HG03097 (cell line): ENCODE data around the gene NLRX1.
"Not testable (repeated sequence)": the region's sequence is repeated elsewhere in the genome, so short reads cannot be mapped to it uniquely, and the experiment has no call there.

ENCODE experiments used
- ATAC-seq: cut with Tn5 transposase; IDR thresholded peaks from one replicate; pipeline ENCODE4 v1.9.1; 2021; ENCODE audit not compliant: unreplicated experiment, low FRiP score

The NLRX1 gene

DNA sequence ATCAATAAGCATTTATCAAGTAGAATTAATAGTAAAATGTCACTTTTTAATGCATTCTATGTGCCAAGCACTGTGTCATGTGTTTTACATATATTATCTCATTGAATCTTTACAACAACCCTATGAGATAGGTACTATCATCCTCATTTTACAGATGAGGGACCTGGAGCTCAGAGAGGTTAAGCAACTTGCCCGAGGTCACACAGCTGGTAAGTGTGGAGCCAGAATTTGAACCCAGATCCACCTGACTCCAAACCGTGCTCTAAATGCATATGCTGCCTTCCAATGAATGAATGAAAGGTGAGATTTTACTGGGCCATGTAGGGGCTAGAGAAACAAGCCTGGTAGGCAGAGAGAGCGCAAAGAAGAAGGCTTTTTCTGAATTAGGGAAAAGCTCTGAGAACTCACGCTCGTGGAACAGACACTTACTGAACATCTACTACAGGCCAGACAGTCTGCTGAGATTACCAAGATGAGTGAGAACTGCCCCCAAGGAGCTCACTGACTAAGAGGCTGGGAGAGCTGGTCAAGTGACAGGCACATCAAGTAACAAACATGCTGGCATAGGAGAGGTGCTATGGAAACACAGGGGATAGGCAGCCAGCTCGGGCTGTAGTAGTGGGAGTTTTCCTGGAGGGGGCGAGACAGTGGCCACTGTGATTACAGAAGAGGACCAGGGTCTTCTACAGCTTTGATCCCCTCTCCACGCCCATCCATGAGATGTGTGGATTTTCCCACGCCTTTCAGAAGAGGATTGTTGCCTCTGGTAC lies 15.3 kb upstream of the NLRX1 start:
- no peak for ATAC-seq

DNA sequence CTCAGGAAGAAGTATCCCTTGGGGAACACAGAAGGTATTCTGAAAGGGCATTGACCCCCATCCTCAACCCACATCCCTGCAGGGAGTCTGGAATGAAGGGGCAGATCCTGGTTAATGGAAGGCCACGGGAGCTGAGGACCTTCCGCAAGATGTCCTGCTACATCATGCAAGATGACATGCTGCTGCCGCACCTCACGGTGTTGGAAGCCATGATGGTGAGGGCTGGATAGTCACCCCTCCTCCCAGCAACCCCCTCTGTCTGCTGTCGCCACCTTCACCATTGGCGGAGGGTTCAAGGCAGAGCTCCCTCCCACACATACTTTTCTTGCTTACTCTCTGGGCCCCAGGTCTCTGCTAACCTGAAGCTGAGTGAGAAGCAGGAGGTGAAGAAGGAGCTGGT lies 14.3 kb upstream of the NLRX1 start:
- no peak for ATAC-seq

DNA sequence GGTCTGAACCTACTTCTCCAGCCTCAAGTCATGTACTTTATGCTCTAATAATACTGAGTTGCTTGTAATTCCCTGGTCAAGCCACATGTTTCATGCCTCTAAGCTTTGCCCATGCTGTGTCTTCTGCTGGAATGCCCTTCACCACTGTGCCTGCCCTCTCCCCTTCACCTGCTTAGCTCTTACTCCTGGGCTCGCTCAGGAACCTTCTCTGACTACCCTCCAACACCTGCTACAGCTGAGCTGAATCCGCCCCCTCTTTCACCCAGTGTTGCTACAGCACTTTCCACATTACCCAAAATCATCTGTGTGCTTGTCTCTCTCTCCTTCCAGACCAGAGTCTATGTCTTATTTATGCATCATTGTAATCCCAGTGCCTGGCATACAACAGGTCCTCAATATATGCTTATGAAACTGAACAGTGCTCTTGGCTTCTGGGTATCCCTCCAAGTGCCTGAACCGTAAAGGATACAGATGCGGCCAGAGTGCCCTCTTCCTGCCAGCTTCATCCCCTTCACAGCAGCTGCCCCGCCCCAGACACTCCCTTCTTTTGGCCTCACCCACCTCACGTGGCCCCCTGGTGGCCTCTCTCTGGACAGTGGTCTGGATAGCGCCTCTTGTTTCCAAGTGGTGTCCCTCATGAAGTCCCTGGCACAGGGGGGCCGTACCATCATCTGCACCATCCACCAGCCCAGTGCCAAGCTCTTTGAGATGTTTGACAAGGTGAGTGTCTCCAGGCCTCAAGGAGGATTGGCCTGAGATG lies 12.6 kb upstream of the NLRX1 start:
- ATAC-seq: no peak

DNA sequence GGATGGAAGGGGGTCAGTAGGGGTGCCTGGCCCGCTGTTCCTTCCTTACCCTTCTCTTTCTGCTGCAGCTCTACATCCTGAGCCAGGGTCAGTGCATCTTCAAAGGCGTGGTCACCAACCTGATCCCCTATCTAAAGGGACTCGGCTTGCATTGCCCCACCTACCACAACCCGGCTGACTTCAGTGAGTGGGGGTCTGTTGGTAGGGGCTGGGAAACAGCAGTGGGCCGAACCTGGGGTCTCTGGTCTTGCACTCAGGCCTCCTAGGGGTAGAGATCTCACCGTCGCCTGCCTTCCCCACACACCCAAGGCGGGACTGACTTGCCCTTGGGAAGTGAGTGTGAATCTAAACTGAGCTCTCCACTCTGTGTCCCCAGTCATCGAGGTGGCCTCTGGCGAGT lies 12.0 kb upstream of the NLRX1 start:
- no peak for ATAC-seq

DNA sequence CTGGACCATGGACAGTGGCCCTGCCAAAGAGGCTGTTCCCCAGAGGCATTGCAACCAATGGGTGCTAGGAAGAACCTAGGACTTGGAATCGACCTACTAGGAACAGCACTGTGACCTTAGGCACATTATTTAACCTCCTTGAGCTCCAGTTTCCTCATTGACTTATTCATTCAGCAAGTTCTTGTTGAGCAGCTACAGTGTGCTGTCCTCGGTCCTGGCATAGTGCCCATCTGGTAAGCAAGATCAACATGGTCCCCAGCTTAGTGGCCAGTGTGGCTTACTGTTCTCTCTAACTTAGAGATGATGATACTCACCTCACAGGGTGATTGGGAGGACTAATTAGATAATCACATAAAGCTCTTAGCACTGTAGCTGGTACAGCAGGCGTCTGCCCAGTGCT lies 11.5 kb upstream of the NLRX1 start:
- ATAC-seq: no peak

DNA sequence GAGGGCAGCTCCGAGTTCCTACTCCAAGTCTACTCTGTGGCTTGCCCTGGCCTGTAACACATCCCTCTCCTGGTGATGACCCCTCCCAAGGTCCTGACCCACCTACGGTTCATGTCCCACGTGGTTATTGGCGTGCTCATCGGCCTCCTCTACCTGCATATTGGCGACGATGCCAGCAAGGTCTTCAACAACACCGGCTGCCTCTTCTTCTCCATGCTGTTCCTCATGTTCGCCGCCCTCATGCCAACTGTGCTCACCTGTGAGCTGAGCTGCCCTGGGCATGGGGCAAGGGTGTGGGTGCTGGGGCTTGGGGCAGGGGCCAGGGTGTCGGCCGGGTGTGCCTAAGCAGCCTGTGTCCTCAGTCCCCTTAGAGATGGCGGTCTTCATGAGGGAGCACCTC lies 10.1 kb upstream of the NLRX1 start:
- ATAC-seq: no peak

DNA sequence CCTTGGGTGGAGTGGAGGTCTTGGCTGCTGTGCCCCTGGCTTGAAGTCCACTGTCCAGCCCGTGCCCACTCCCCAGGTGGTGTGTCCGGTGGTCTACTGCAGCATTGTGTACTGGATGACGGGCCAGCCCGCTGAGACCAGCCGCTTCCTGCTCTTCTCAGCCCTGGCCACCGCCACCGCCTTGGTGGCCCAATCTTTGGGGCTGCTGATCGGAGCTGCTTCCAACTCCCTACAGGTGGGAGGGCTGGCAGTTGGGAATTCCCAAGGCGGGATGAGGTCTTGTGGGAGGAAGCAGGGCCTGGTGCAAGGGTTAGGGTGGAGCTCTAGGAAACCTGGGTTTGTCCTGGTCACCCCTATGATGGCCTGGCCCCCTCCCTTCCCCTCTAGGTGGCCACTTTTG lies 8.4 kb upstream of the NLRX1 start:
- no peak for ATAC-seq

DNA sequence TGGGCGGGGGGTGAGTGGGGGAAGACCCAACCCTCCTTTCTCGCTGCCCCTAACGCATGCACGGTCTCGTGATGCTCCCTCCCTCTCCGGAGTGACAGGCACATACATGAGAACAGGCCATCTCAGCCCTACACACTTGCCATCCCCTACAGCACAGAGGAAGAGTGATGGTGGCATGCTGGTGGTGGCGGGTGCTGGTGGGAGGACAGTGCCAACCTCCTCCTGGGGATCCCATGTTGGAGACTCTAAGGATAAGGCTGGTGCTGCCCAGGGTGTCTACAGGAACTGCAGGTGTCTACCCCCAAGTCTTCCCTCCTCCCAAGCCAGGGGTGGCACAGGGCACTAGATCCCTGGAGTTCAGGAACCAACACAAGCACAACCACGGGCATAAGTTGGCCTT lies 6.7 kb upstream of the NLRX1 start:
- ATAC-seq: no peak

DNA sequence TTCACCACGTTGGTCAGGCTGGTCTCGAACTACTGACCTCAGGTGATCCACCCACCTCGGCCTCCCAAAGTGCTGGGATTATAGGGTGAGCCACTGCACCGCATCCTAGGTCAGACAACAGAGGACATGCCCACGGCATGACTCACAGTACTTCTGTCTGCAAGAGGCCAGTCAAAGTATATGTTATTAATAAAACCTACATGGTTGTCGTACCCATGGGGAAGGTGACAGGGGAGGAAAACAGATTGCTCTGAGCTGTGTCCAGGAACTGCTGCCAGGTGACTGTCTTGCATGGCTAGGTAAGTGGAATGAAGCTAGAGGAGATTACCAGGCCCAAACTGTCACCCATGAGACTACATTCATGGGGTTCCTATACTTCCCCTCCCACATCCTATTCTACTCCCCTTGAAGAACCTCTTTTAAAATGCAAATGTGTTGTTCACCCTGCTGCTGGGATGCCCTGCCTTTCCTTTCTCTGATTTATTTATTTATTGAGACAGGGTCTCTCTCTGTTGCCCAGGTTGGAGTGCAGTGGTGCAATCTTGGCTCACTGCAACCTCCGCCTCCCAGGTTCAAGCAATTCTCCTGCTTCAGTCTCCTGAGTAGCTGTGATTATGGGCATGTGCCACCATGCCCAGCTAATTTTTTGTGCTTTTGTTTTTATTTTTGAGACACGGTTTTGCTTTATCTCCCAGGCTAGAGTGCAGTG lies 2.0 kb upstream of the NLRX1 start:
- no peak for ATAC-seq

DNA sequence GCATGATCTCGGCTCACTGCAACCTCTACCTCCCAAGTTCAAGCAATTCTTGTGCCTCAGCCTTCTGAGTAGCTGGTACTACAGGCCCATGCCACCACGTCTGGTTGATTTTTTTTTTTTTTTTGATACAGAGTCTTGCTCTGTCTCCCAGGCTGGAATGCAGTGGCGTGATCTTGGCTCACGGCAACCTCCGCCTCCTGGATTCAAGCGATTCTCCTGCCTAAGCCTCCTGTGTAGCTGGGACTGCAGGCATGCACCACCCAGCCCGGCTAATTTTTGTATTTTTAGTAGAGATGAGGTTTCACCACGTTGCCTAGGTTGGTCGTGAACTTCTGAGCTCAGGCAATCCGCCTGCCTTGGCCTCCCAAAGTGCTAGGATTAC lies 1.5 kb upstream of the NLRX1 start:
- ATAC-seq: not testable (repeated sequence)

DNA sequence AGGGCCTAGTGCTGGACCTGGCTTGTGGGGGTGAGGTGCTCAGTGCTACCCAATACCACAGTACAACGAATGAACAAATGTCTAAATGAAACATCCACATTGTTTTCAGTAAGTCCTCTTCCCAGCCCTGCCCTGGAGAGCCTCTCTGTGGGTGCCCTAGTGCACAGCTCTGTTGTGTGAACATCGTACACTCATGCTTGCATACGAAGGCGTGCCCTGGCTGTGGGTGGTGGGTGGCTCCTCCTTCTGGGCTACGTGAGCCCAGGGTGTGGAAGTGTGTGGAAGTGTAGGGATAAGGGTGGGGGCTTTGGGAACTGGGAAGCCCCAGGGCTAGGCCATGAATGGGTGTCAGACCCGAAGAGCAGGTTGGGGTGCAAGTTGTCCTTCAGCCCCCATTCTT lies 592 bp upstream of the NLRX1 start:
- no peak for ATAC-seq

DNA sequence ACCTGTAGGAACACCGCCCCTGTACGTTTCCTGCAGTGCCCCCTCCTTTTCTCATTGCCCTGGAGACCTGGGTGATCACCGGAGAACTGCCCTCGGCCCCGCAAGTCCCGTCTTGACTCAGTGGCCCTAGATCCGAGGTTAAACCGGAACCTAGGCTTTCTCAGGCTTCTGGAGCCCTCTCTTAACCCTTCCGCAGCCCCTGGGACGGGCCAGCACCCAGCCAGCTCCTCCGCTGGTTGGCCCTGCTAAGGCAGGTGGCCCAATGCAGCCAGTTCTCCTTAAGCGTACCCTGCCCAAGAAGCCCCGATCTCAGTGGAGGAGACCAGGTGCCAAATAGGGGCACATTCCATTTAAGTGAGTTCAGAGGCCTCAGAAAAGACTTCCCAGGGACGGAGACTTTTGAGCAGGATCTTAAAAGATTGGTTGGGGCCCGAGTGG lies 776 bp downstream of the NLRX1 start:
- no peak for ATAC-seq

DNA sequence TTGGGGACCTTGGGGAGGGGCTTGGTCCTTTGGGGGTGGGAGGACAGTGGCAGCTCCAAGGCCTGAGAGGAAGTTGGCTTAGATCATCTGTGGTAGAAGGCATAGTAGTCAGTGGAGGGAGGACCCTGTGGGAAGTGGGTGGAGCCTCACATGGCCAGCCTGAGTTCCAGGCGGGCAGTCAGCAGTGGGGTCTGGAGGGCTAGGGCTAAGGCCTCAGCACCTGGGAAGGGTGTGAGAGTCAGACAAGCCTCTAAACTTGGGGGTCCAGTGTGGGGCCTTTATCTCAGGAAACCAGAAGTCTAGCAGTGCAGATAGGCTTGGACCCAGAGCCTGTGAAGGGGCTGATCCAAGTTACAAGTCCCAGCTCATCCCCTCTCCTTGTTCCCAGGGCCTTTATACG lies 4.0 kb downstream of the NLRX1 start:
- ATAC-seq: no peak

DNA sequence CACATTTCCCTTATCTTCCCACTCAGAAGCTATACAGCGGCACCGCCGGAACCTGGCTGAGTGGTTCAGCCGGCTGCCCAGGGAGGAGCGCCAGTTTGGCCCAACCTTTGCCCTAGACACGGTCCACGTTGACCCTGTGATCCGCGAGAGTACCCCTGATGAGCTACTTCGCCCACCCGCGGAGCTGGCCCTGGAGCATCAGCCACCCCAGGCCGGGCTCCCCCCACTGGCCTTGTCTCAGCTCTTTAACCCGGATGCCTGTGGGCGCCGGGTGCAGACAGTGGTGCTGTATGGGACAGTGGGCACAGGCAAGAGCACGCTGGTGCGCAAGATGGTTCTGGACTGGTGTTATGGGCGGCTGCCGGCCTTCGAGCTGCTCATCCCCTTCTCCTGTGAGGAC lies 4.9 kb downstream of the NLRX1 start:
- no peak for ATAC-seq

DNA sequence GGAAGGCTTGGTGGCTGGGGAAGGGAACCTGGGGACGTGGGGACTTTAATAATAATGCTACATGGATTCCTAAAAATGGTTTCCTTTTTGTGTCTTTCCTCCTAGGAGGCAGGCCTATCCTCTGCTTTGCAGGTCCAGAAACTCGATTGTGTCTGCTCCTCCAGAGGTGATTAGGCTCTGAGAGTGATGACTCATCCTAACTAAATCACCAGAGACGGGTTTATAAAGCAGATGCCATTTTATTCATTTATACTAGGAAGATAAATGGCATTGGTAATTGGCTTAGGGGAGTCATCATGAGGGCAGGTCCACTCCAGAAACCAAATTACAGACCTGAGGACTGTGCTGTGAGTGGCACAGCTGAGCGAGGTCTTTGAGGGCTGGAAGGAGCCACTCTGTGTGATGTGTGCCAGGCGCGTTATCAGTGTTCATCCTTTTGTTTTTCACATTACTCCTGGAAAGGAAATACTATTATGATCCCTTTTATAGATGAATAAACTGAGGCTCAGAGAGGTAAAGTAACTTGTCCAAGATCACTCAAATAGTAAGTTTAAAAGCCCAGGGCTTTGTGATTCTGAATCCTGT lies 7.1 kb downstream of the NLRX1 start:
- no peak for ATAC-seq

DNA sequence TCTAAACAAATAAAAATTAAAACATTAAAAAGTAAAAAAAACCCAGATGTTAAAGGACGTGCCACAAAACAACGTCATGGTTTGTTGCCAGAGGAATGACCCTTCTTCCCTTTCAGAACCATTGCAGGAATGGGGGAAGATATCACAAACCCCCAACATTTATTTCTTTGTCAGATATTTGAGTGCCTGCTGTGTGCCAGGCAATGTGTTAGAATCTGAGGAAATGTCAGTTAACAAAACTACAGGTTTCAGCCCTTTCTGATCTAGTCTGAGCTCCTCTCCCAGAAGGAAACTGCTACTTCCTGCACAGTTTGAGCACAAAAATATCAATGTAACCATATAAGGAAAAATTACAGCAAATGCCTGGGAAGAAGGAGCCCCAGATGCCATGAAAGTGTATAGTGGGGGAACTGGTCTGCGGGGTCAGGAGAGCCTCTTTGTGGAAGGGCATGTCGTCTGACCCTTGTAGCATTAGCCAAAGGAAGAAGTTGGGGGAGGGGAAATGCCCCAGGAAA lies 9.7 kb downstream of the NLRX1 start:
- ATAC-seq: no peak

DNA sequence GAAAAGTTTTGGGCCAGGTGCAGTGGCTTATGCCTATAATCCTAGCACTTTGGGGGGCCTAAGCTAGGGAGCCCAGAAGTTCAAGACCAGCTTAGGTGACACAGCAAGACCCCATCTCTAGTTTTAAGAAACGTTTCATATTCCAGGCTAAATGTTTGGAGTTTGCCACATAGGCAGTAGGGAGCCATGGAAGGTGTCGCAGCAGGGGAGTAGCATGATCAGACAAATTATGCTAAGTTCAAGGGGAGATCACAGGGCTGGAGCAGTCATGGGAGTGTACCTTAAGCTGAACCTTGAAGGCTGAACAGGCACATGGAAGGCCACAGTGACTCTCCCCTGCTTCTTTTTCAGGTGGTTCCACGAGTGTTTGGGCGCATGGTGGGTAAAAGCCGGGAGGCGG lies 10.8 kb downstream of the NLRX1 start:
- ATAC-seq: no peak

DNA sequence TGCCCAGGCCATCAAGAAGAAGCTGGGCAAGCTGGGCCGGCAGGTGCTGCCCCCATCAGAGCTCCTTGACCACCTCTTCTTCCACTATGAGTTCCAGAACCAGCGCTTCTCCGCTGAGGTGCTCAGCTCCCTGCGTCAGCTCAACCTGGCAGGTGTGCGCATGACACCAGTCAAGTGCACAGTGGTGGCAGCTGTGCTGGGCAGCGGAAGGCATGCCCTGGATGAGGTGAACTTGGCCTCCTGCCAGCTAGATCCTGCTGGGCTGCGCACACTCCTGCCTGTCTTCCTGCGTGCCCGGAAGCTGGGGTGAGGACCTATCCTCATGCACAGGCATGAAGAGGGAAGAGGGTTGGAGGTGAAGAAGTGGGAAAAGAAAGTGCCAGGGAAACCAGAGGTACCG lies 11.5 kb downstream of the NLRX1 start:
- no peak for ATAC-seq

DNA sequence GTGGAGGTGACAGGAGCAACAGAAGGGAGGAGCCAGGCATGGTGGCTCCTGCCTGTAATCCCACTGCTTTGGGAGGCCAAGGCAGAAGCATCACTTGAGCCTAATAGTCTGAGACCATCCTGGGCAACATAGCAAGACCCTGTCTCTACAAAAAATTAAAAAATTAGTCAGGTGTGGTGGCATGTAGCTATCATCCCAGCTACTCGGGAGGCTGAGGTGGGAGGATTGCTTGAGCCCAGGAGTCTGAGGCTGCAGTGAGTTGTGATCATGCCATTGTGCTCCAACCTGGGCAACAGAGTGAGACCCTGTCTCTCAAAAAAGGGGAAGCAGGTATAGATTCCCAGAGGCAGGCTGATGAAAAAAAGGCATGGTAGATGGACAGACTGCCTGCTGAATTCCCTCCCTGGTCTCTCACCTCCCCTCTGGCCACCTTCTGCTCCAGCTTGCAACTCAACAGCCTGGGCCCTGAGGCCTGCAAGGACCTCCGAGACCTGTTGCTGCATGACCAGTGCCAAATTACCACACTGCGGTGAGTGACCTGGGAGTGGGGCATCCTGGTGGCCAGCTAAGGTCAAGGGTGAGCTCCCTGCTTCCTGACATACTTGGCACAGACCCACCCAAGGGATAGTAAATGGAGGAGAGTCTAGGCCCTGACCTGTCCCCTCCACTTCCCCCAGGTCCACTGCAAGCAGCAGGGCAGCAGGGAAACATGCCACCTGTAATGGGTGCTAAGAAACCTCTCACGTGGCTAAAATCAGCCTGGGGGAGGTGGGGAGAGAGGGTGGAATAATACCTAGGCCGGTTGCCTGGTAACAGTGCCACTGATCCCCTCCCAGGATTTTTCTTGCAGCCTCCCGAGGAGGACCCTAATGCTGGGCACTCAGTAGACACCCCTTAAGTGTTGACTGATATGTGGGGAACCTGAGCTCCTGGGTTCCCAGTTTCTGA lies 12.5 kb downstream of the NLRX1 start:
- no peak for ATAC-seq
